Right renal pelvis (tissue), 4 donors: ENCODE results near the gene AKR1C8. TPM values are rescaled to one million over a fixed set of nuclear protein-coding genes. Genes with fewer than 3 reads are reported as not detected.
"Not testable (repeated sequence)": the region's sequence is repeated elsewhere in the genome, so short reads cannot be mapped to it uniquely, and the experiment has no call there.

Source experiments
- DNase-seq, 4 donors: peaks; one replicate each; pipeline ENCODE4 v3.0.0-alpha.2; 2013; ENCODE audit warnings: low read depth in 4 of 4, low spot score in 3 of 4, missing footprints in 1 of 4
- polyA plus RNA-seq, 4 donors: library from polyadenylated mRNA; unstranded; fragments of 120-200 nt; gene quantifications; one replicate each; pipeline ENCODE4 v1.2.1, GENCODE V29; 2013; ENCODE audit not compliant: insufficient read length in 4 of 4

Gene AKR1C8
- polyA plus RNA-seq, 4 donors = 0.13 to 0.64 (median 0.27) TPM

DNA sequence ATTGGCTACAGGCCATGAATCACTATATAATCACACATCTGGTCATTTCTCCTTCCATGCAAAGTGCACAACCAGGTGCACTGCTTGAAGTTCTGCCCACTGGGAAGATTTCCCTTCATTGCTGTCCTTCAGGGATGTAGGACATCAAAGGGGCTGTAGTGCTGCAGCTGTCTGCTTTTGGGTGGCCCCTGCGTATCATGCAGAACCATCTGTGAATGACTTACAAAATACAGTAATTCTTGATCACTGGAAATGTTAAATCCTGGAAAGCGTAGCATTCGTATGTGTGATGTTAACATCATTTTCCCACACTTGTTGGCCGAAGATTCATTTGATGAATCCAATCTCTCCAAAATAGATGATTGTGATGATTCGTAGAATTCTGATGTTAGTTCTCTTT lies 68.3 kb downstream of the AKR1C8 start:
- DNase-seq = no peak

DNA sequence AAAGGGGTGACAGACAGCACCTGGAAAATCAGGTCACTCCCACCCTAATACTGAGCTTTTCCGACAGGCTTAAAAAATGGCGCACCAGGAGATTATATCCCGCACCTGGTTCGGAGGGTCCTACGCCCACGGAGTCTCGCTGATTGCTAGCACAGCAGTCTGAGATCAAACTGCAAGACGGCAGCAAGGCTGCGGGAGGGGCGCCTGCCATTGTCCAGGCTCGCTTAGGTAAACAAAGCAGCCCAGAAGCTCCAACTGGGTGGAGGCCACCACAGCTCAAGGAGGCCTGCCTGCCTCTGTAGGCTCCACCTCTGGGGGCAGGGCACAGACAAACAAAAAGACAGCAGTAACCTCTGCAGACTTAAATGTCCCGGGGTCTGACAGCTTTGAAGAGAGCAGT lies 75.1 kb downstream of the AKR1C8 start:
- DNase-seq = not testable (repeated sequence)

DNA sequence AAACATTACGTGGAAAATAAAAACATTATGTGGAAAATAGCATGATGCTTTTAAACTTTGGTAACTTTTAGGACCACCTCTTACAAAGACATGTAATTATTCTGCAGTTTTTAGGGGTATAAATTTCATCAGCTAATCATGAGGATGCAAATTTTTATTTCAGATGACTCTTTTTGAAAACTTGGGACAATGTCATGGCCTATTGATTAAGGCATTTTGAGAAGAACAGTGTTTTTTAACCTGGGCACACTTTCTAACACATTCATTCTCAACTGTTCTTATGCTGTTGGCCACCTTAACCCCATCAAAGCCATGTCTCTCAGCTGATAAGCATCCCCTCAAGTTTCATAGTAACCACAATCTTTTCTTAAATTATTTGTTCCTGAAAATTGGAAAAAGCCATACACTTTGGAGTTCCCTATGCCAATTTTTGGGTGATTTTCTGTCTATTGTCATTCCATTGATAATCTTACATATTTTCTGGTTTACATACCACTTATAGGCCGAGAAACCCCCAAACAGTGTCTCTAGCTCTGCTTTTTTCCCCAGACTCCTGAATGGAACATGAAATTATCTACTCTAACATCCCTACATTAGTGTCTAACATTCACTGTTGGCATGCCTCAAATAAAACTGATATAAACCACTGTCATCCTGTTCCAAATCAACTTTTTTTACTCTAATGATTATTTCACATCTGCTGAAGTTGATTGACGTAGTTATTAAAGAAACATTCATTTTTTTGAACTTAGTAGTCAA lies 76.1 kb downstream of the AKR1C8 start:
- no peak for DNase-seq

DNA sequence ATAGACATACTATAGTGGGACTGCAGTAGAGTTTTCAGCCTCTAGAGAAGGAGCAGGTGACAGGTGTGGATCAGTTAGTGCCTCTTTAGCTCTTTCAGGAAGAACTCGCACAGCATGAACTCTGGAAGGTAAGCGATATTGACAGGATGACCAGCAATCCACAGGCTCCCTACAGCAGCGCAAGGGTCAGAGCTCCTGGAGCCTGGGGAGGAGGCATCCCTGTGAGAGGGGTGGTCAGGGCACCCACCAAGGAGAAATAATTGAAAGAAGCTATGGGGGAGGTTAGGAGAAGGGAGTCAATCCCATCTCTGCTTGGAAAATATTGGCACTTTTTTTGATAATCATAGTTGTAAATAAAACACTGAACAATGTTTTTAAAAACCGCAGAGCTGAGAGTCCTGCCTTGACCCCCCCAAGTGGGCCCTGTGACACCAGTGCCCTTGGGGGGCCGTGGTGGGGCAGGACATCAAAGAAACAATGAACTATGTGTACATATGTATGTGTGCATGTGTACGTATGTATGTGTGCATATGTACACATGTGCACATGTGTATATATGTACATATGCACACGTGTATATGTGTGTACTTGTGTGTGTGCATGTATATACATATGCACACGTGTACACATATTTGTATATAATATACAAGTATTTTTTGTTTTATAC lies 77.0 kb downstream of the AKR1C8 start:
- no peak for DNase-seq

DNA sequence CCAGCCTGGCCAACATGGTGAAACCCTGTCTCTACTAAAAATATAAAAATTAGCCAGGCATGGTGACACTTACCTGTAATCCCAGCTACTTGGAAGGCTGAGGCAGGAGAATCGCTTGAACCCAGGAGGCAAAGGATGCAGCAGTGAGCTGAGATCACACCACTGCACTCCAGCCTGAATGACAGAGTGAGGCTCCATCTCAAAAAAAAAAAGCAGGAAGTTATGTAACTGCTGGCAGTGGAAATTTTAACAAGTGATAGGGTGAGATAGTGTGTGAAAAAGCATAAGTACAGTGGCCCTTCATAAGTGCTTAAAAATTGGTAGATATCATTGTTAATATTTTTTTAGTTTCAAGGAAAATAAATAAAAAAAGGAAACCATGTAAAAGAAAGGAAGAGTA lies 78.4 kb downstream of the AKR1C8 start:
- no peak for DNase-seq

DNA sequence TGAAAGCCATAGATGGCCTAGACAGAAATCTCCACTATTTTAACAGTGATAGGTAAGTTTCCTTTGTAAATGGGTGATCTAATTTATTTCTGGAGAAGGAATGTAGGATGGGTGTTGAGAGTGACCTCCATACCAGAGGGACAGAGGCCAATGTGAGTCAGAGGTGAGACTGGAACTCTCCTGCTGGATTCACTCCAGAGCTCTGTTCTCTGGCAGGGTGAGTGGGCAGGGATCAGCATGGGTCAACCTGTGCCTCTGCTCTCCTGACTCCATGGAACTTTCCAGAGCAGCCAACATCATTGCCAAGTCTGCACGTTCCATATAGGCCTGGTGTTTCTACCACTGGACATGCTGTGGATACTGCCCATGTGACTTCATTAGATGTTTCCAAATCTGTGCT lies 79.3 kb downstream of the AKR1C8 start:
- DNase-seq = no peak

Other genes with a start within 250 kb of the AKR1C8 start
- gene AKR1C1, start 221.7 kb downstream of the AKR1C8 start, polyA plus RNA-seq = 10 to 100 TPM; 10.2 to 14.0 (median 11.9) TPM
- 10 to 100 TPM in 1 of 4 donors, 1 to 10 TPM in 3; 5.9 to 11.4 (median 8.0) TPM for gene AKR1C2, start 181.3 kb downstream of the AKR1C8 start, polyA plus RNA-seq
- 10 to 100 TPM; 59.0 to 81.7 (median 67.8) TPM for gene AKR1C3, start 90.7 kb downstream of the AKR1C8 start, polyA plus RNA-seq
- not detected for gene AKR1C4, start 11.7 kb upstream of the AKR1C8 start, polyA plus RNA-seq
- gene UCN3, start 179.8 kb upstream of the AKR1C8 start, polyA plus RNA-seq = 1 to 10 TPM; 1.7 to 2.7 (median 2.1) TPM
- gene TUBAL3, start 219.7 kb upstream of the AKR1C8 start, polyA plus RNA-seq = under 1 TPM in 3 of 4 donors, not detected in 1; 0.13 to 0.38 (median 0.23) TPM
- gene NET1, start 227.4 kb upstream of the AKR1C8 start, polyA plus RNA-seq = 100 to 1,000 TPM; 112 to 162 (median 144) TPM